Heart left ventricle (tissue), 16 donors: ENCODE results near the gene FAM110C. TPM values are rescaled to one million over a fixed set of nuclear protein-coding genes. Genes with fewer than 3 reads are reported as not detected.

Source experiments
- ATAC-seq, 4 donors: fragments of 200-7000 bp; cut with Tn5 transposase; one replicate each; pipeline ENCODE4 v1.9.1; 2020 to 2022; ENCODE audit warnings: moderate library complexity in 4 of 4, mild to moderate bottlenecking in 3 of 4, moderate number of reproducible peaks in 1 of 4
- DNase-seq, 5 donors: peaks; one replicate each; pipeline ENCODE4 v3.0.0-alpha.2; 2020
- H3K27ac ChIP-seq, 12 donors: fragments of 200-600 bp; sonication (generic) in 4 of 12; one replicate each; pipeline versions ENCODE4 v1.5.0 to v1.8.0; 2016 to 2022; ENCODE audit warnings: mild to moderate bottlenecking in 2 of 12
- H3K27me3 ChIP-seq, 9 donors: fragments of 200-600 bp; sonication (generic) in 2 of 9; one replicate each; pipeline versions ENCODE4 v1.5.1 to v1.8.0; 2016 to 2022; ENCODE audit warnings: mild to moderate bottlenecking in 3 of 9
- H3K36me3 ChIP-seq, 9 donors: fragments of 200-600 bp; sonication (generic) in 2 of 9; one replicate each; pipeline versions ENCODE4 v1.5.0 to v1.8.0; 2018 to 2022; ENCODE audit warnings: mild to moderate bottlenecking in 2 of 9
- H3K4me1 ChIP-seq, 12 donors: fragments of 200-600 bp; sonication (generic) in 4 of 12; one replicate each; pipeline versions ENCODE4 v1.5.0 to v1.8.0; 2016 to 2022; ENCODE audit warnings: mild to moderate bottlenecking in 3 of 12
- H3K4me3 ChIP-seq, 12 donors: fragments of 200-600 bp; sonication (generic) in 4 of 12; one replicate each; pipeline versions ENCODE4 v1.5.0 to v1.8.0; 2017 to 2022; ENCODE audit warnings: mild to moderate bottlenecking in 9 of 12, moderate library complexity in 4 of 12
- H3K9me3 ChIP-seq, 12 donors: fragments of 200-600 bp; sonication (generic) in 4 of 12; one replicate each; pipeline versions ENCODE4 v1.5.0 to v1.8.0; 2016 to 2022; ENCODE audit warnings: mild to moderate bottlenecking in 1 of 12
- POLR2A ChIP-seq, 2 donors: fragments of 450-650 bp; IDR thresholded peaks; one replicate each; pipeline ENCODE4 v1.6.1; 2017; ENCODE audit warnings: antibody characterized with exemption in 2 of 2, mild to moderate bottlenecking in 2 of 2, moderate library complexity in 2 of 2
- WGBS, 4 donors: extraction: QIAGEN DNeasy Blood & Tissue Kit in 2 of 4; methylation state at CpG; one replicate each; pipeline versions ENCODE4 v1.1.5 to v1.1.7; 2013 to 2018; 5-methylcytosine and 5-hydroxymethylcytosine counted together
- intact Hi-C, 10 donors: fragments of 100-400 bp; cut with DNase I; formaldehyde crosslinking; loops; one replicate each; pipeline versions ENCODE4 v1.11.1 to v1.14.2; 2022
- polyA plus RNA-seq, 2 donors: library from polyadenylated mRNA; stranded (reverse); fragments of 200-250 nt; gene quantifications; one replicate each; pipeline ENCODE4 v1.2.3, GENCODE V29; 2013
- total RNA-seq, 9 donors: library from RNA; depleted of rRNA in 2 of 9; stranded (reverse); fragments of >200 nt in 2 of 9; fragmentation: NEBNext Ultra II Directional in 3 of 9; extraction: Animal tissue kit (Norgen Biotek cat#: 25700) in 3 of 9; gene quantifications; one replicate each; pipeline versions ENCODE4 v1.1.0 to v1.2.4, GENCODE V29; 2016 to 2023
- TF ChIP-seq, protein P1 (sequence below), 12 donors: fragments of 200-600 bp; sonication (generic) in 4 of 12; IDR thresholded peaks; one replicate each; pipeline versions ENCODE4 v1.5.0 to v1.8.0; 2018 to 2022; ENCODE audit warnings: antibody characterized with exemption in 12 of 12, mild to moderate bottlenecking in 5 of 12
- donor health status: ischemic (EF 13 %, LVEDD 7.1; RV severe dilation, severe dysfunction).
- donor health status: healthy with polysubstance abuse.
- donor health status: DM: no; HTN: yes; CAD: no.
- donor health status: DM: no; HTN: no; CAD: no.
- donor health status: ischemic (EF 25% LVEDD 6.9; RV normal size, moderate dysfunction).
- donor health status: ischemic (EF 25% LVEDD 5.7; RV mildly dilated, moderate dysfunction).
- donor health status: healthy.
- donor health status: DM: yes; HTN: yes; CAD: no.
- donor health status: ischemic (EF 35%, LVEDD 5.7; RV mildly dilated, moderate dysfunction).
- donor health status: nonischemic (EF 11% LVEDD 7.7; RV severe dilation, severe dysfunction).
- donor health status: DM: yes; HTN: yes; CAD: no.
- donor health status: PGD.
- donor health status: ischemic (EF 29% LVEDD 5.4; RV normal size, mild dysfunction).
- donor health status: nonischemic (EF 23%, LVEDD 6.1; RV moderate dilation, normal function).

The FAM110C gene
- total and polyA plus RNA-seq, 11 donors: 1.4 to 10.1 (median 2.3) TPM

DNA sequence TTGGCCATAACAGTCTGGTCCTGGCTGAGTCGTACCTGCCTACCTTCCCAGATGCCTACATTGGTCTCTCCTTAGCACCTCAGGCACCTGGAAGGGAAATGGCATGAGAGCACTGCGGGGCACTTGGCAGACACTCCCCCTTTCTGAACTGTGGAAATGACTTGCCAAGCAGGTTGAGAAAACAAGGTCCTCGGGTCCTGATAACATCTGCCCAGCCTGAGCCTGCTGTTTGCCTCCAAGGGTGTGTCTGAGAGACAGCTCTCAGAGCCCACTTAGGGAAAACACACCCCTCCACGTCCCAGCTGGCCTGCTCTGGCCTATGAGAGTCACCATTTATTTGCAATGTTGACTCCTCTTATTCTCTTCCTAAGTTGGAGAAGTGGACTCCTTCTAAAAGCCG is 10.5 kb downstream of the FAM110C start:
- intact Hi-C loops: no loop called here
- Histone ChIP-seq H3K36me3 (no peaks in the 10 kb centered on the region), H3K4me1 (peaks cover 0 to 4% (median 0%) of the 10 kb centered on the region in 12 donors), H3K9me3 (no peaks in the 10 kb centered on the region), H3K27me3 (no peaks in the 10 kb centered on the region), H3K4me3 (no peak overlapping the region), H3K27ac (no peak overlapping the region)
- ATAC-seq: no peak
- TF ChIP-seq POLR2A (IDR thresholded peaks at IDR 0.05): no peak
- TF ChIP-seq, protein P1, sequence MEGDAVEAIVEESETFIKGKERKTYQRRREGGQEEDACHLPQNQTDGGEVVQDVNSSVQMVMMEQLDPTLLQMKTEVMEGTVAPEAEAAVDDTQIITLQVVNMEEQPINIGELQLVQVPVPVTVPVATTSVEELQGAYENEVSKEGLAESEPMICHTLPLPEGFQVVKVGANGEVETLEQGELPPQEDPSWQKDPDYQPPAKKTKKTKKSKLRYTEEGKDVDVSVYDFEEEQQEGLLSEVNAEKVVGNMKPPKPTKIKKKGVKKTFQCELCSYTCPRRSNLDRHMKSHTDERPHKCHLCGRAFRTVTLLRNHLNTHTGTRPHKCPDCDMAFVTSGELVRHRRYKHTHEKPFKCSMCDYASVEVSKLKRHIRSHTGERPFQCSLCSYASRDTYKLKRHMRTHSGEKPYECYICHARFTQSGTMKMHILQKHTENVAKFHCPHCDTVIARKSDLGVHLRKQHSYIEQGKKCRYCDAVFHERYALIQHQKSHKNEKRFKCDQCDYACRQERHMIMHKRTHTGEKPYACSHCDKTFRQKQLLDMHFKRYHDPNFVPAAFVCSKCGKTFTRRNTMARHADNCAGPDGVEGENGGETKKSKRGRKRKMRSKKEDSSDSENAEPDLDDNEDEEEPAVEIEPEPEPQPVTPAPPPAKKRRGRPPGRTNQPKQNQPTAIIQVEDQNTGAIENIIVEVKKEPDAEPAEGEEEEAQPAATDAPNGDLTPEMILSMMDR (IDR thresholded peaks at IDR 0.05): no peak
- no peak for DNase-seq
- WGBS, 4 donors: 60 to 67% (median 62%) methylated on average over 5 of the region's 5 CpGs

DNA sequence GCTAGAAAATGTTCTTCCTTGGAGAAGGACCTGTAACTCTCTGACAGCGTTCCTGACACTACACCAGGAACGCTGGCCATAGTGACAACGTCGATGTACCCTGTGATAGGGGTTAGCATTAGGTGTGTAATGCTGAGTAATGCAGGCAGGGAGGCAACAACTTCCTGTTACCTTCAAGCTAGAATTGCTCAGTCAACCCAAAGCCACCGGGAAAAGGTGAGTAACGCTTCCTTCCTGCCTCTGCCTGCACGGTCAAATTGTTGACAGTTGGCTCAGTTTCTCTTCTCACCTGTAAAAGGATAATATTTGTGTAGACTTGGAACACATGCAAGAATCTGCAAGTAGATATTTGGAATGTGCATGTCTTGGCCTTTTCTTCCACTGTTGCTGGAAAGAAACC is 12.7 kb downstream of the FAM110C start:
- peaks cover 0 to 4% (median 0%) of the 10 kb centered on the region in 12 donors for H3K4me1 ChIP-seq
- H3K27me3 ChIP-seq: no peaks in the 10 kb centered on the region
- H3K9me3 ChIP-seq: no peaks in the 10 kb centered on the region
- intact Hi-C loops: no loop called here
- DNase-seq (no peak), ATAC-seq (no peak)
- WGBS, 4 donors: 66 to 80% (median 70%) methylated on average over 7 of the region's 7 CpGs
- TF ChIP-seq, protein P1 (IDR thresholded peaks at IDR 0.05): no peak
- no peak for TF ChIP-seq POLR2A (IDR thresholded peaks at IDR 0.05)
- H3K36me3 ChIP-seq: no peaks in the 10 kb centered on the region
- H3K4me3 ChIP-seq: no peak overlapping the region
- no peak overlapping the region for H3K27ac ChIP-seq

DNA sequence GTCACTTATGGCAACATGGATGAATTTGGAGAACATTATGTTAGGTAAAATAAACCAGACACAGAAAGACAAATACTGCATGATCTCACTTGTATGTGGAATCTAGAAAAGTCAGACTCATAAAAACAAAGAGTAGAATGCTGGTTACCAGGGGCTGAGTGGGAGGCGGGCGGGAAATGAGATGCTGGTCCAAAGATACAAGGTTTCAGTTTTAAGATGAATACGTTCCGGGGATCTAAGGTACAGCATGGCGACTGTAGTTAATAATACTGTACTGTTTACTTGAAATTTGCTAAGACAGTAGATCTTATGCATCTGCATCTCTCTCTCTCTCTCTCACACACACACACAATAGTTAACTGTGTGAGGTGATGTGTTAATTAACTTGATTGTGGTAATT is 14.2 kb downstream of the FAM110C start:
- H3K27ac ChIP-seq: no peak overlapping the region
- TF ChIP-seq POLR2A (IDR thresholded peaks at IDR 0.05): no peak
- TF ChIP-seq, protein P1 (IDR thresholded peaks at IDR 0.05): no peak
- no peak overlapping the region for H3K4me3 ChIP-seq
- intact Hi-C loops: no loop called here
- ATAC-seq (no peak), DNase-seq (no peak)
- H3K27me3 ChIP-seq: peaks cover 0 to 14% (median 0%) of the 10 kb centered on the region in 9 donors
- no peaks in the 10 kb centered on the region for H3K9me3 ChIP-seq
- H3K4me1 ChIP-seq: peaks cover 0 to 4% (median 0%) of the 10 kb centered on the region in 12 donors
- H3K36me3 ChIP-seq: no peaks in the 10 kb centered on the region
- 92 to 97% (median 93%) methylated on average over 5 of the region's 5 CpGs for WGBS, 4 donors

DNA sequence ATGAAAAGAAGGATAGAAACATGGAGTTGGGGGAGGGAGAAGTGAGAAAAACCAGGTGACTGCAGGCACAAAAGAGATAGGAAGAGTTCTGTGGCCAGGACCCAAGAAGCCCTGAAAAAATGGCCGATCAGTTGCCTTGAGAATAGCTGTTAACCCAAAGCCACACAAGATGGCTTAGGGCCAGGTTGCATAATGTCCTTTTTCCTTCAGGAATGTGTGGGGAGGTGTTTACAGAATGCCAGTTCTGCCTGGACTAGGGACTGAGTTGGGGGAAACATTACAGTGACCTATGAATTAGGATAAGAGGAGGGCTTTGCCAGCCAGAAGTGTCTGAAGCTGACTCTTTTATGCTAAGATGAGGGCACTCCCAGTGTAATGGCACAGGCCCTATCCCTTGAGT is 17.1 kb downstream of the FAM110C start:
- H3K4me3 ChIP-seq: no peak overlapping the region
- DNase-seq (no peak), ATAC-seq (no peak)
- no peak overlapping the region for H3K27ac ChIP-seq
- peaks cover 0 to 4% (median 0%) of the 10 kb centered on the region in 12 donors for H3K4me1 ChIP-seq
- no peak for TF ChIP-seq POLR2A (IDR thresholded peaks at IDR 0.05)
- TF ChIP-seq, protein P1 (IDR thresholded peaks at IDR 0.05): no peak
- H3K9me3 ChIP-seq: no peaks in the 10 kb centered on the region
- H3K27me3 ChIP-seq: peaks cover 0 to 35% (median 0%) of the 10 kb centered on the region in 9 donors
- WGBS, 4 donors: 62 to 94% (median 77%) methylated on average over 1 of the region's 1 CpG
- H3K36me3 ChIP-seq: no peaks in the 10 kb centered on the region
- intact Hi-C loops: no loop called here
